Activated naive CD4-positive, alpha-beta T cell treated with anti-CD3 and anti-CD28 coated beads, Interleukin-2, amount 50 U/mL, for 16 hours (primary cell): ENCODE data around the gene HEYL.

Experiments
- DNase-seq: peaks from one replicate; pipeline ENCODE4 v3.0.0-alpha.2; 2020

The HEYL gene

DNA sequence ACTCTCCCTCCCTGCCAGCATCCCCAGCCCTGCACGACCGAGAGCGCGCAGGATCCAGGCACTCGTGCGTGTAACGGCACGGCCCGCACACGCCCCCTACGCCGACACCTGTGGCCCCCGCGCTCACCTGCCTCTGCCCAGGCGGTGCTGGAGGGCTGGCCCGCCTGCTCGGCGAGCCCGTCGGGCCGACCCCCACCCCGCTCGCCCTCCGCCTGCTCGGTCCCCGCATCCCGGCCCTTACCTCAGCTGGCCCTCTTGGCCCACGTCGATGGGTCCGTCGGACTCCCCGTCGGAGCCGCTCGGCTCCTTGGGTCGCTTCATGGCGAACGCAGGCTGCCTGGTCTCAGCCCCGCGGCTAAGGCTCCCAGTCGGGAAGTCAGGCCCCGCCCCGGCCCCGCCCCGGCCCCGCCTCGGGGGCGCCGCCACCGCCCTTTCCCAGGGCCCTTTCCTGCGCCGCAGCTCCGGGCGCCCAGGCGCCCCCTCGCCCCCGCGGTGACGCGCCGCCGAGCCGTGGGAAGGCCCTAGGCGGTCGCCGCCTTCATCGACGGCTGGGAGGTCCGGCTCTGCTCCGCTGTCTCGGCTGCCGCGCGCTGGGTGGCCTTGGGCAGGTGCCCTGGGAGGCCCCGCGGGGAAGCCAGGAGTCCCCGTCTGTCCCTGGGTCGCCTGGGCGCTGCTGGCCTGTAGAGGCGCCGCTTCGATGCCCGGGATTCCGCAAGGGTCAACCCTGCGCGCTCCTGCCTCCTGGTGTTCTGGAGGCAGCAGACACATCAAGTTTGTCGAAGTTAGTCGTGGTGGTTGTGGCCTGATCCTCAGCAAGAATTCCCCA is at the start of gene HEYL:
HEYL (minus strand) TSS at position 339 of the 826 bp plus-strand sequence; CDS start at position 321, 18 bp downstream.
- DNase-seq, result peak; percentile 71

DNA sequence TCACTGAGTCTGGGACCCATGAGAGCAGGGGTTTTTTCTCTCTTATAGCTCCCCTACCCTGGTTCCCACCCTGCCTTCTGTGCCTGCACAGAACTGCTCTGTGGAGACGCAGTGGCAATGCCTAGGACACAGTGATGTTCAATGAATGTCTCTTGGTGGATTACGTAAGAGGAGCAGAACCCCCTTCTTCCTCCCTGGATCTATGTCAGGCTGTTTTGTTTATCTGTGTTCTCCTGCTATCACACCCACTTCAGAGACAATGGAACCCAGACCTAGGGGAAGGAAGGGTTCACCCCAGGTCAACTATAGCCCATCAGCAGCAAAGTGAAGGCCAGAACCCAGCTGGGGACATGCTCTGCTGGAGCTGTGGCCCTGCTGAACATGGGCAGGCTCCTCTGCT is 49.8 kb upstream of the HEYL start:
- DNase-seq, result no peak

DNA sequence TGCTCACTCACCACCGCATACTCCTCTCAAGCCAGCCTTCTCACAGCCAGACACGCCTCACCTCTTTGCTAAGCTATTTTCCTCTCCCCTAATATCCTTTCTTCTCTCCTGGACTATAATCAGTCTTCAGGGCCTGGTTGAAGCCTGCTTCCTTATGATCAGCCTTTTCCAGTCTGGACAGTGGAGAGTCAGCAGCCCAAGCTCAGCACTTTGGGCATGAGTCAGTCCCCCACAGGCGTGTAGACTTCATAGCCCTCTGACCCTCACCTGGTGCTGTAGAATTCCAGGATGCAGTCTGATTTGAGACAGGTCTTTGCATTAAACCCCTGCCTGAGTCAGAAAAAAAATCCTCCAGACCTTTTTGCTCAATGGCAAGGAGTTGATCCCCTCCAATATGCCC is 49.3 kb upstream of the HEYL start:
- DNase-seq, result no peak

DNA sequence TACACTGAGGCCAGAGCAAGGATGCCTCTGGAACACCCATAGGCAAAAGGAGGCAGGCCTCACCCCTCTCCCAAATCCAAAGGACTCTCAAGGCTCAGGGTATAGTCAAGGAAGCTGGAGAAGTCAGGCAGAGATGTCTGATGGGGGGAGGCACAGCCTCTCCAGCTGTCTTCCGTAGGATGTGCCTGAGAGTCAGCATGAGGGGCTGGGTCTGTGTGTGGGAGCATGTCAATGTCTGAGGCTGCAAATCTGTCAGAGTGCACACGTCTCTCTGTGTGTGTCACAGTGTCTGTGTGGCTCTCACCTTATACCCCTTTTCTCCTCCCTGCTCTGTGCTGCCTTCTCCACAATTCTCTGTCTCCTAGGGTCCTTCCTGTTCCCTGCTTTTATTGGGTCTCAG is 47.8 kb upstream of the HEYL start:
- DNase-seq, result no peak

DNA sequence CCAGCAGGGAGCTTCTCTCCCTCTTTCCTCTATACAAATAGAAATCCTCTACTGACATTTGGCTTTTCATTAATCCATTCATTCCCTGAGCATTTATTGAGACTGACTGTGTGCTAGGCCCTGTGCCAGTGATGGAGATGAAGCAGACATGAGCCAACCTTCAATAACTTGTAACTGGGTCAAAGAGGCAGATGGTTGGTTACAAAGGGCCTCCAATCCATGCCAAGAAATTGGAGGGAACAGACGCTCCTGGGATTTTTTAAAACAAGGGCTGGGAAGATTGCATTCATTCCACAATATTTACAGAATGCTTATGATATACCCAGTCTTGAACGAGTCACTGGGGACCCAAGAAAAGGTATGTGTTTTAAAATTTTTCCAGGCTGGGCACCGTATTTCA is 45.6 kb upstream of the HEYL start:
- DNase-seq, result no peak

DNA sequence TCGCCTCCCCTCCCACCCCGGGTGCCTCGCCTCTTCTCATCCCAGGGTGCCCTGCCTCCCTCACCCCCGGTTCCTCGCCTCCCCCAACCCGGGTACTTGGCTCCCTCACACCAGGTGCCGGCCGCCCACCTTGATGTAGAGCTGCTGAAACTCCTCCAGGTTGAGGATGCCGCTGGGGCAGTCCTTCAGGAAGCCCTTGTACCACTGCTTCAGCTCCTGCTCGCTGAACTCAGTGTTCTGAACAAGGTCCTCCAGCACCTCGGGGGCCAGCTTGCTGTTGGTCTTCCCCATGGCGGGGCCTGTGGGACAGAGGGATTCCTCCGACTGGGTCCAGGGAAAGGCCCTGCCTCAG is 44.8 kb upstream of the HEYL start:
- no peak for DNase-seq

DNA sequence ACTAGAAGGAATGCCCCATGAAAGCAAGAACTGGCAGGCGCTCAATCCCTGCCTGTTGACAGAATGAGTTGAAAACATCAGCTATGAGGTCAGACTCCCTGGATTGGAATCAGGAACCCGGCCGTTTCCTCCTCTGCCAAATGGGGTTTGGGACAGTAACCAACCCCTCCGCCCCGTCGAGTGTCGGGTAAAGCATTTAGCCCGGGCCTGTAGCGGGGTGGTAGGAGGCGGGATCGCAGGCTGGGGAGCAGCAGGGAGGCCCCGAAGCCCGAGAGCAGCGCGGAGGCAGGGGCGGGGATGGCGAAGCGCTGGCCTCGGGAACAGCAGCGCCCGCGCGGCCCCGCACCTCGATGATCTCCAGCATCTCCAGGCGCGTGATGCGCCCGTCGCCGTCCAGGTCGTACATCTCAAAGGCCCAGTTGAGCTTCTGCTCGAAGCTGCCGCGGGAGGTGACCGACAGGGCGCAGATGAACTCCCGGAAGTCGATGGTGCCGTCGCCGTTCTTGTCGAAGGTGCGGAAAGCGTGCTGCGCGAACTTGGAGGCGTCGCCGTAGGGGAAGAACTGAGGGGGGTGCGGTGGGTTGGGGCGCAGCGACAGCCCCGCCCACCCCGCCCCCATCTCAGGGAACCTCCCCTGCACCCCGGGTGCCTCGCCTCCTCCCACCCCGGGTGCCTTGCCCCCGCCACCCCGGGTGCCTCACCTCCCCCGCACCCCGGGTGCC is 44.3 kb upstream of the HEYL start:
- DNase-seq, result peak; percentile 51

DNA sequence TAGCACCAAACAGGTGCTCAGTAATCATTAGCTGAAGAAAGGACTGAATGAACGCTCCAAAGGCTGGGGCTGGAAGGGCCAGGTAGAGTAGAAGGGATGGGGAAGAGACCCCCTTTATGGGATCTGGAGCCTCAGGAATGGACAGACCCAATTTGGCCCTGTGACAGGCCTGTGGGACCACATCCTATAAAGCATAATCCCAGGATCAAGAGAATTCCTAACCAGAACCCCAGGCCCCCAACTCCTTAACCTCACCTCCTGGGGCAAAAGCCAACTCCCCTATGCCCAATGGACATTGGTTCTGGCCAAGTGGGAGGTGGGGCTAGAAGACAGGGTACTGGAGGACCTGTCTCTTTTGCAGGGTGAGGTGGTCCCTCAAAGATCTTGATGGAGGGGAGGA is 42.6 kb upstream of the HEYL start:
- no peak for DNase-seq

DNA sequence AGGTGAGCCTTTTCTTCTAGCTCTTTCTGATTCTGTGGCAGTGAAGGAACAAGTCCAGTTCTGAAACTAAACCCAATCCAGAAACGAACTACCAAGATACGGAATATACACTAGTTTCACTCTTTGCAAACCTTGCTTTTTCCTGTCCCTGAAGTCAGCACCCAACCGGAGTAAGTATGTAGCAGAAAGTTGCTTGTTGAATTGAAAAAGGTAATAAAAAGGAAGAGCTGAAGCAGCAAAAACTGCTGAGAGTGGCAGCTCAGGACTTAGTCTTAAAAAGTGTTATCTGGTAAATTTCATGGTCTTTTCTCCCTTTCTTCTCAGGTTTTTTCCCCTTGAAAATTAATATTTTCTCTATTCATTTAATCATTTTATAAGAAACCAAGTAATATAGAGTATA is 41.9 kb upstream of the HEYL start:
- DNase-seq, result no peak

DNA sequence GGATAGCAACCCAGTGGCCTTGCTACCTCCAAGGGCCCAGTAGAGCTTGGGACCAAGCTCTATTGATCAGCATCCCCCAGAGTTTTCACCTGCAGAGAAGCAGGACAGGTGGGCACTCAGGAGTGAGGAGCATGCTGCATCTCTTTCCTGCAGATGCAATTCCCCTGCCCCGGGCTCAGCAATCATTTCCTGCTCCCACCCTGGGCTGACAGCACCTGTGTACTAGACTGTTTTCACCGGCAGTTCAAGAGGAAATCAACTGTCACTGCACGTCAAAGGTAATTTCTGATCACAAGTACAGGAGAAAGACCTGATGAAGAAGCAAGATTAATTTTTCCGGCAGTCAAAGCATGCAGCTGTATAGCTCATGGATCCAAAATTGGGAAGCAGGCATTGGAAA is 41.3 kb upstream of the HEYL start:
- no peak for DNase-seq

DNA sequence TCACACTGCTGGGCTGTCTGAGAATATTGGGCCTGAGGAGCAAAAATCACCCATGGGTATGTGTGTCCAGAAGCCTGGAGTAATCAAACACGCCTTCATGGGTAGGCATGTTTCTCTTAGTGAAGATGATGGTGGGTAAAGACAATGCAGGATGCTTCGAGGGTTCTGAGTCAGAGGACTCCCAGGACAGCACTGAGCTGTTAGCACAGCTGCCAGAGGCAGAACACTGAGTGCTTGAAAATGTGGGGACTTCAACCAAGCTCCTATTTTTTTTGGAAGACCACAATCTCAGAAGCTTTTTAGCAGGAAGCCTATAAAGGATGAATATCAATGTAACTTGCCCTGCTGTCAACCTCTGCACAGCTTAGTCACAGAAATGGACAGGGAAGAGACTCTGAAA is 40.4 kb upstream of the HEYL start:
- DNase-seq, result no peak

DNA sequence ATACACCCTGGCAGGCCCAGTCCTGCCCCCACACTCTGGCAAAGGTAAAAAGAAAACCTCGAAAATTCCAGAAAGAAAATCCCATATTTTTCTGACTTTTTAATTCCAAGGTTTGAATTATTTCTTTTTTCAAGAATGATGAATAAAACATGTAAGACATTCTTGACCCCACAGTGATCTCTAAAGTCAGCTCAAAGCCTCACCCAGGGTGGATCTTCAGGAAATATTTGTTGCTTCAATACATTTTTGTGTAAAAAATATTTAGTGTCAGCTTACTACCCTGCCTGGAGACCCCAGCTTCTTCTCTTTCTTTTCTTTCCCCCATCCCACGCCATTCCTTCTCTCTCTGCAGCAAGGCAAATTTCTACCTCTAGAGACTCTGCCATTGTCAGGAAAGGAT is 39.4 kb upstream of the HEYL start:
- DNase-seq, result no peak

DNA sequence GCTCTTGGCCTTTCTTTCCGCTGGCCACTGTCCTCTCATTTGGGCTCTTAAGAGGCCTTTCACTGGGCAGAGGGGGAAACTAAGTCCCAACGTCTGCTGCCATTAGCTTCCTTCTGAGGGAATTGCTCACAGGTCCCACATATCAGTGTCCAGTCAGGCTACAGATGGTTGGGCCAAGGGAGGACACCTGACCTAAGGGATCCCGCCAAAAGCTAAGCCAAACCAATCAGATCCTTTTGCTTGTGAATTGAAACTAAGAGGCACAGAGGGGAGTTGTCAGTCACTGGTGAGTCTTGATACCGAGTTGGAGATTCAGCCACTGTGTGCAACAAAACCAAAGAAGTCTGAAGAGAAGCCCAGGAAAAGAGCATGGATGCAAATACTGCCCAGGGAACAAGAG is 38.2 kb upstream of the HEYL start:
- DNase-seq, result no peak

DNA sequence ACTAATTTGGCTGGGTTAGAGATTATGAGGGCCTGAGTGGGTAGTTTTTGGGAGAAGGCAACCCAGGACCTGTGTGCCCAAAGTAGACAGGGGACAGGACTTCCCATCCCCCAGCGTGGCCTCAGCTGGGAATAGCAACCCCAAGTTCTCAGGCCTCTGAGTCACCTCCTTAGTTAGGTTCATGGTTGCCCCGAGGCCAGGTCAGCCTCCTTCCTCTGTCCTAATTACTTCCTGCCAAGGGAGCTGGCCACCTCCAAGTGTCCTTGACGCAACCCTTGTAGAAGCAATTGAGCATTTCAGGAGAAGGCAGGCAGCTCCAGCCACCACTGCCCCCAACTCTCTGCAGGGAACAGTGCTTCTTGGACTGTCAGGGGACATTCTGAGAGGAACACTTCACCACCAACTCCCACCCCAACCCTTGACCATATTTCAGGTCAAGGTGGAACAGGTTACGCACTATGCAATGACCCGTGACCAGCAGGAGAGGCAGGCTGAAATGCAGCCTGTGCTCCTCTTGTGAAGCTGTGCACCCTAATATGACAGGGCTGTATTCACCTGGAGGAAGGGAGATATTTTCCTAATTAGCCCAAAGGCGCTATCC is 37.6 kb upstream of the HEYL start:
- no peak for DNase-seq

DNA sequence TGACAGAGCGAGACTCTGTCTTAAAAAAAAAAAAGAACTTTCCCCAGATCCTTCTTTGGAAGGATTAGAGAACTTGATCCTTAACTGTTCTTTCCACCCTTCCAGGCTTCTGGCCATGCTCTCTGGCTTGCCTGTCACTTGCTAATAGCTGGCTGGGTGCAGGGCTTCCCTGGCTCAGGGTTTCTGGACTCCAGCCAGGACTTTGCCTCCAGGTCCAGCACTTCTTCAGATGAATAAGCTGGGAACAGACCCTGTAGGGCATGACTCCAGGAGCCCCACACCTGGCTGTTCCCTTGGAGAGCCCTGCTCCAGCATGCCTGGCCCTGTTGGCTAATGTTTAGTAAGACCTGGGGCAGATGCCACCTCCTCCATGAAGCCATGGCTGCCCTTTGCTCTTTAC is 35.8 kb upstream of the HEYL start:
- no peak for DNase-seq

DNA sequence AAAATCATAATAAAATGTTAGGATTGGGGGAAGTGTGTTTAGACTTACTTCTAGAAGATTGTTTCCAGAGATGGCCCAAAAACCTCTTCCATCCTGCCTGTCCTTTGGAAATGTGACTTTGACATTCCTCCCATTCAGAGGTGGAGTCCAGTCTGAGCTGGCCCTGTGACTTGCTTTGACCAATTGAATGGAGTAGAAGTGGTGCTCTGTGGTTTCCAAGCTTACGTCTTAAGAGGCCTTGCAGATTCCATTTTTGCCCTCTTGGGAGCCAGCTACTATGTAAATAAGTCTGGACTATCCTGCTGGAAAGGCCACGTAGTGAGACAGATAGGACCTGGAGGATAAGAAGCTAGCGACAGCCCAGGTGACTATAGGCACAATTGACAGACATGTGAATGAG is 33.8 kb upstream of the HEYL start:
- DNase-seq, result no peak

DNA sequence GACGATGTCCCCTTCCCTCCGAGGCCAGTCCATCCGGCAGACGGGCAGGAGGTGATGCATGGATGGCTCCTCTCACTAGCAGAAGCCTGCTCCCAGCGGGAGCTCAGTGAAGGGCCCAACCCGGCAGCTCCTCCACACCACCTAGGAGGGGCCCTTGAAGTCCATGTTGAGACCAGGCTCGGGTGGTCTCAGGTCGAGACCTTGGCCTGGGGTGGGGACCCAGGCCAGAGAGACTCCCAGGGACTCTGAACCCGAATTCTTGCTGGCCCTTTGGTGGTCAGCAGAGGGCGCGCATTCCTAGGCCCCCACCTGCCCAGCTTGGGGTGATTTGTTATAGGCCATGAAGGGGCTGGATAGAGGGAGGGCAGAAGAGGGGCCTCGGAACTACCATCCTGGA is 33.1 kb upstream of the HEYL start:
- no peak for DNase-seq

DNA sequence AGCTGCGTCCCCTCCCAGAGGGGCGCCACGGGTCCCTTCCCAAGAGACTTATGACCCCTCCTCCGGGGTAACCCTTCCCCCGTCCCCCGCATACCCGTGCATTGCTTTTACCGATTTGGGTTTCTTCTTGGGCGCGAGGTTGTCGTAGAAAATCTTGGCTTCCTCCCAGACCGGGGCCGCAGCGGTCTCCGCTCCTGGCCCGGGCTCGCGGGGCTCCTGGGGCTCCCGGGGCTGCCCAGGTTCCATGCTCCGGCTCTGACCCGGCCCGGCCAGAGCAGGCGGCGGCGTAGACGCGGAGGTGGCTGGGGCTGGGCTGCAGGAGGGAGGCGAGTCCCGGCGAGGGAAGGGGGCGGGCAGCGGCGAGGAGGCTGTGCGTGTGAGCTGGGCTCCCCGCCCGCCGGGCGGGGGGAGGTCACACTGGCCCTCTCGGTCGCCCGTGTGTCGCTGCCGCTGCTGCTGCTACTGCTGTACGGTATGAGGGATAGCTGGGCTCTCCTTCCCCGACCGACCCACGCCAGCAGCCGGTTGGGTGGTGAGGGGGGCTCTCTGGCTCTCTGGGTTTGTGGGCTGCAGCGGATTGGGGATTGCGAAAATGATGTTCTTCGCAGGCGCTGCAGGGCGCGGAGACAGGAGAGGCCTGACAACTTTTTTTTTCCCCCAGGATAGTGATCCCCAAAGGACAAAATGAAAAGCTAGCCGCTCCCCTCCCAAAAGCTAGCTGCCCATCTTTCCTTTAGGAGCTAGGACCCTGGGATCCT is 32.5 kb upstream of the HEYL start, which contains the start of gene NT5C1A:
NT5C1A (minus strand) TSS at position 315 of the 758 bp plus-strand sequence; CDS start at position 246, 69 bp downstream.
- peak; percentile 39 for DNase-seq

DNA sequence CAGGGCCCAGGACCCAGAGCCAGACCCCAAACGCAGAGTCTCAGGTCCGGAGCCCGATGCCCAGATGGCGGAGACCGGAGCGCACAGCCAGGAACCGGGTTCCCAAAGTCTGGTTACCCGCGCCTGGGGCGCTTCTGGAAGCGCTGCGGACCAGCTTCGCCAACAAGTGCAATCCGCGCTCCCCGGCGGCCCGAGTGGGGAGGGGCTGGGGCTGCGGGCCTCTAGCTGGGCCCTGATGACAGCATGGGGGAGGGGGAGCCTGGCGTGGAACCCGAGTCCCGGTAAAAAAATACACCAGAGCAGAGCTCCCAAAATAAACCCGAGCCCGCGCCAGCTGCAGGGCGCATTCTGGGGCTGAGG is 32.0 kb upstream of the HEYL start:
- DNase-seq, result peak; percentile 21

DNA sequence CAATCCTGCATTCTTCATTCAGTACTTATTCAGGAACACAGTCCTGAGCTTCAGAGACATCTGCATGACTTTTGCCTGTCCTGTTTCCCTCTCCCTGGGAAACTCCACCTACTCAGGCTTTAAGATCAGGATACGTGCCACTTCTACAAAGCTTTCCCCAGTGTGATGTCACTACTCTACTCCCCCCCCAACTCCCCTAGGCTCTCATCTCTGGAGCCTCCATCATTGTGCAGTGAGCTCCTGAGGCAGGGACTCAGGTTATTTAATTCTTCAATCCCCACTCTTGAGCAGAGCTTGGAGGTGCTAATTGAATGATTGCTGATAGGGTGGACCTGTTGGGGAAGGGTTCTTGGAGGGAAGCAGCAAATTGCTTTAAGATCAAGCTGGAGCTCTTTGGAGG is 31.2 kb upstream of the HEYL start:
- no peak for DNase-seq

DNA sequence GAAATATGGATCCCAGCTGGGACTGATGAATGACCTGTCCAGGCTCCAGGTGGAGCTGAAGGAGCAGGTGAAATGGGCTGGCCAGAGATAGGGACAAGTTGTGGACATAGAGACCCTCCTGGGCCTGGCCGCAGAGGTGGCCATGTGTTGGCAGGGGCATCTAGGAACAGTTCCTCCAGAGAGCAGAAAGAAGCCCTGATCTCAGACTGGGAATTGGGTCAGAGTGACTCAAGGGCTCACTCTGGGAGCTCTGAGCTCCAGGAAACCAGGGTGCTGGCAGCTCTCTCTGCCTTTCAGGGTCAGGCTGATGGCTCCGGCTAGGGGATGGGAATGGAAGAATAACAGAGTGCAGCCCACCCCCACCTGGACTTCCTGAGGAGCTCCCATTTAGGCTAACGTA is 29.5 kb upstream of the HEYL start:
- no peak for DNase-seq

DNA sequence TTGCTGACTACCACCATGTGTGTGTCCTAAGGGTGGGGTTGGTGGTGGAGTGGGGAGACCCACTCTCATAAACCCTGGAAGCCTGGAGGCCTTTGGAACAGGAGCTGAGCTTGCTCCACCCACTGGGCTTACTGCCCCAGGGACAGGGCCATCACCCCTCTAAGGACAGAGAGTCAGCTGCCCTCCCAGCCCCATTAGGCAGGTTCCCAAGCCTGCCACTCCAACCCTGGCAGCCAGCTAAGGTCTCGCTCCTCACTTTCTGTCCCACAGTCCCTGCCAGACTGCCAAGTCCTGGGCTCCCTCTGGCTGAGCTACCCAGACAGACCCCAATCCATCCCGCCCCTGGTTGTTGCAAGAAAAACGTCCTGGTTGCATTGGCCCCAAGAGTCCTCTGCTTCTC is 28.7 kb upstream of the HEYL start:
- DNase-seq, result no peak

DNA sequence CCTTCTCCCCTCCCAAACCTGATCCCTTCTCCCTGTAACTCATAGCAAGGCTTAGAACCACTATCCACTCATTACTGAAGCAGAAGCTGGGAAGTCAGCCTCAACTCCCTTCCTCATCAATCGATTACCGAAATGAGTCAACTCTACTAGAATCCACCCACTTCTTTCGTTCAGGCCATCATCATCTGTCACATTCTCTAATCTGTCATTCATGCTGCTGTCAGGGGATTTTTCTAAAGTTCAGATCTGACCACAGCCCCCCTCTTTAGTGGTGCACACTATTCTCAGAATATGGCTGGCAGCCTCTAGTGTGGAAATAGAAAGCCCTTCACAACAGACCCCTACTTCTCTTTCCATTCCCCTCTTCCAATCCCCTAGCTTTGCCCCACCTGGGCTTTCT is 27.3 kb upstream of the HEYL start:
- peak; percentile 34 for DNase-seq

DNA sequence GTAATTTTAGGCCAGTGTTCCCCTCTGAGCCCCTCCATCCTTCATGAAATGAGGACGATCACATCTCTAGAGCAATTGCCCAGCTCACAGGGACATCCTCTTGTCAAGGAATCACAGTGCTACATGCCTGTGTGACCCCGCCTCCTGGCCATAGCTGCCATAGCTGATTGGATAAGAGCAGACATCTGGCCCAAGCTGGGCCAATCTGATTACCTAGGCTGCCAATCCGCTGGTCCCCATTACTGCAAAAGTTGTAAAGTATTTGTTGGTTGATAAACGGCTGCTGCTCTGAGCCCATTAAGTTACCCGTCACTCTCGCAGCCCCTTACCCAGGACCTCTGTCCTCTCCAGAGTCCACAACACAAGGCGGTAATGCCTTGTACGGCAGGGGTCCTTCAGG is 24.1 kb upstream of the HEYL start:
- no peak for DNase-seq
